Measurements from ENCODE around the gene FBXL2.
"Not testable (repeated sequence)": the region's sequence is repeated elsewhere in the genome, so short reads cannot be mapped to it uniquely, and the experiment has no call there.

FBXL2 gene

GRCh38 chr3:33315826-33316225 lies 38.6 kb downstream of the FBXL2 start:
- no peak for DNase-seq

GRCh38 chr3:33317963-33318709 lies 40.9 kb downstream of the FBXL2 start:
- no peak for DNase-seq

GRCh38 chr3:33318710-33319380 lies 41.6 kb downstream of the FBXL2 start:
- DNase-seq, result no peak

GRCh38 chr3:33322412-33322811 lies 45.2 kb downstream of the FBXL2 start:
- DNase-seq, result no peak

GRCh38 chr3:33331414-33331813 lies 54.2 kb downstream of the FBXL2 start:
- DNase-seq, result no peak

- DNase-seq, result no peak
Observed at GRCh38 chr3:33334364-33334763, 57.1 kb downstream of the FBXL2 start.

GRCh38 chr3:33338936-33339465 lies 61.8 kb downstream of the FBXL2 start:
- DNase-seq, result not testable (repeated sequence)

GRCh38 chr3:33339758-33340157 lies 62.5 kb downstream of the FBXL2 start:
- DNase-seq, result no peak

GRCh38 chr3:33355611-33356010 lies 78.4 kb downstream of the FBXL2 start:
- DNase-seq, result no peak

GRCh38 chr3:33358172-33358781 lies 81.0 kb downstream of the FBXL2 start:
- peak in 1 of 51 donors; percentile 2 for DNase-seq

- DNase-seq, result no peak
Observed at GRCh38 chr3:33360136-33360825, 83.0 kb downstream of the FBXL2 start.

- DNase-seq, result no peak
Observed at GRCh38 chr3:33363113-33363800, 86.0 kb downstream of the FBXL2 start.

- peak in 1 of 51 donors; percentile 9 for DNase-seq
Observed at GRCh38 chr3:33364060-33364459, 86.8 kb downstream of the FBXL2 start.

- no peak for DNase-seq
Observed at GRCh38 chr3:33364531-33365128, 87.4 kb downstream of the FBXL2 start.

GRCh38 chr3:33372218-33373081 lies 95.2 kb downstream of the FBXL2 start:
- DNase-seq, result peak in 18 of 51 donors; percentile 4 to 62 (median 34)

- no peak for DNase-seq
Observed at GRCh38 chr3:33373082-33373437, 95.8 kb downstream of the FBXL2 start.

- no peak for DNase-seq
Observed at GRCh38 chr3:33377489-33377888, 100.2 kb downstream of the FBXL2 start.

GRCh38 chr3:33377931-33378330 lies 100.7 kb downstream of the FBXL2 start:
- no peak for DNase-seq

- no peak for DNase-seq
Observed at GRCh38 chr3:33380653-33381052, 103.4 kb downstream of the FBXL2 start.

GRCh38 chr3:33383951-33384350 lies 106.7 kb downstream of the FBXL2 start:
- DNase-seq, result no peak

All from hypothalamus (tissue), 51 donors.